Activated T-cell treated with anti-CD3 and anti-CD28 coated beads for 24 hours (primary cell): ENCODE data around the gene MYO1E.
A peak's percentile ranks its signal among the peaks of the same experiment; 100 is the strongest.
"Not testable (repeated sequence)": the region's sequence is repeated elsewhere in the genome, so short reads cannot be mapped to it uniquely, and the experiment has no call there.

ENCODE experiments used
- DNase-seq: peaks from one replicate; pipeline ENCODE4 v3.0.0-alpha.2; 2020; ENCODE audit warnings: low read depth

Gene MYO1E

DNA sequence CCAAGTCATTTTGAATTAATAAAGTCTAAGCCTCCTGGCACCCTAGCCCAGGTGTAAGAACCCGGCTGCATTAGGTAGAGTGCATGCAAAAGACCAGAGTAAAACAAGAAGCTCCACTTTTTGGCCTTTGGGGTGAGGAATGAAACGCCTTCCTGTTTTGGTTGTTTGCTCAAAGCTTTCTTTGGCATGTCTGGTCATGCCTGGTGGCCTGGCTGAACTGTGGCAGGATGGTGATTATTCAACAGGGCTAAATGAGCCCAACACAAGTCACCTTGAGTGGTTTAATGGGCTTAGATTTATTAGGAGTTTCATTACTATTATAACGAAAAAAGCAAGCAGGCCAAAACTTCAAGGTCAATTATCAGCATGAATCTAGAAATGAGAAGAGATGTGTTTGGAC, 206.9 kb downstream of the MYO1E start:
- DNase-seq, result no peak

- DNase-seq, result not testable (repeated sequence)
These were observed 210.6 kb downstream of the MYO1E start for GRCh38 chr15:59162080-59162479.

DNA sequence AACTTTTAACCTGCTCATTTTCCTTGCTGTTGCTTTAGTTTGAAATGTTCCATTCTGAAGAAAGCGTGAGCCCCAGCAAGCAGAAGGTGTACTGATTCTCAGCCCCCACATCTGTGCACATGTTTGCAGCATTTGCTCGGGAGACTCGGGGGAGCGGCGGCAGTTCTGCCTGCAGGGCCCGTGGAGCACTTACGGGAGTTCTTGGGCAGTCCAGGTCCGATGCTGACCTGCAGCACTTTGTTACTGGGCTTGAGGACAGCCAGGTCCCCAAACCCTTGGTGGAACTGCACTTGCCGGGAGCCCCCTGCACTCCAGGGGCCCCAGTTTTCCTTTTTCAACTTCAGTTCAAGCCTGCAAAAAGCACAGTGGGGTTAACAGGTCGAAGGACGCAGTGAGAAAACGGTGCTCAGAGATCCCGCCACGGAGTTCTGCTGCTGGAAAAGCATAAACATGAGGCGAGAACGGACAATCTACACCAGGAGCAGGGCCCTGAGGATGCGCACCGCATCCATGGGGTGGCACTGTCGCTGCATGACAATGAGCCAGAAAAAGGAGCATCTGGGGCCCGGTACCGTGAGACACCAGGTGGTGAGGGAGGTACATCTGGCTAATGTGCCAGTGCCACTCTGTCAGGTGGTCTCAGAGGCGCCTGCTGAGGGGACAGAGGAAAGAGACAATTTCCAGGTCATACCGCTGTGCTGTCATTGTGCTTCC, 211.6 kb downstream of the MYO1E start:
- DNase-seq, result no peak

DNA sequence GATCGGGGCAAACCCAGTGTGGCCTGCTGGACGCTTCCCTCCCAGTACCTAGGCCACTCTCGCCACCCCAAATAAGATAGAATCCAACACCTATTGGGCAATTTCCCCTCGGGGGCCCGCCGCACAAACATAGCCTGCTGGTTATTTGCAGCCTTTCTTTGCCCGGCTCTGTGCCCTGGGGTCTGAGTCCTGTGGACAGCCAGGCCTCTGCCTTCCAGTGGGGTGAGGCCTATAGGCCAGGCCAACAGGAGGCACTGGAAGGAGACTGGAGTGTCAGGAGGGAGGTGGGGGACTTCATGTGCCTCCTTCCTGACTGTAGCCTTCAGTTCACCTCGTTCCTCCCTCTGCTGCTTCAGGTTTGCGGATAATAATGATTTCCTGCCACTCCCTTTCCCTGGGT, 213.5 kb downstream of the MYO1E start:
- DNase-seq, result no peak

DNA sequence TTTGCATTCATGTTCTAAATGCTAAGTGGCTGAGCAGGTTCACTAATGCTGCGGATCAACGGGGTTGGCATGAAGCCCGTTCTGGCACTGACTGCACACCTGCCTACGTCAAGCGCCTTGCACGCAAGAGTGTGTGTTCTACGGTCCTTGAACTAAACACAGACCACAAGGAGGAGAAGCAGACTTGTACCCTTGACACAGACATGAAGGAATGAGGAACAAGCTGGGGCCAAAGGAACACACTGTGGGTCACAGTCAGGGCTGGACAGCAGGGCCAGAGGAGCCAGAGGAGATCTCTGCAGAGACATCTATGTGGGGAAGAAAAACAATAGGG, 214.0 kb downstream of the MYO1E start:
- DNase-seq, result no peak

GRCh38 chr15:59157840-59158700, 214.6 kb downstream of the MYO1E start:
- DNase-seq, result no peak

DNA sequence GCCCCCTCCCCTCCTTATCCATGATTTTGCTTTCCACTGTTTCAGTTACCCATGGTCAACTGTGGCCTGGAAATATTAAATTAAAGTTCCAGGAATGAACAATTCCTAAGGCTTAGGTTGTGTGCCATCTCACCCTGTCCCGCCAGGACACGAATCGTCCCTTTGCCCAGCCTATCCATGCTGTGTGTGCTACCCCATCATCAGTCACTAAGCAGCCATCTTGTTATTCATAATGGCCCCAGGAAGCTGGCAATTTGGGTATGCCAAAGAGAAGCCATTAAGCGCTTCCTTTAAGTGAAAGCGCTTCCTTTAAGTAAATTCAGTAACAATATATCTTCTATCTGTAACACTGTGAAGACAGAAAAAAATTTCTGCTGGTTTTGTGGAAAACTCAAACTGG, 215.3 kb downstream of the MYO1E start:
- DNase-seq, result no peak

GRCh38 chr15:59155431-59155830, 217.2 kb downstream of the MYO1E start:
- DNase-seq, result no peak

DNA sequence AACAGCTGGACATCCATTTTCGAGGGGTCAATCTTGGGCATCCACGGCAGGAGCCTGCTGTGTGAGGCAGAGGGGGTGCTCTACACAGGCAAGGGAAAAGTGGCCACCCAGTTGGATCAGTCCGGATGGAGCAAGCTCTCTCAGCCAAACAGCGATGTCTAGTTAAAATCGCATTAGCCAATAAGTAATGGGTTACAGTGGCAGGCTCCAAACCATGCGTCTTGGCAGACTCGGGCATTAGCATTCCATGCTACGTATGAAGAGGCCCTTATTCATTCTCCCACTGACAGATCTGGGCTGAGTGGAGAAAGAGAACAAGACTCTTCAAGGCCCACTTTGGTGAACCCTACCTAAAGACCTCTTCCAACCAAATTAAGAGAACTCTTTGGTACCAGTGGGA, 218.4 kb downstream of the MYO1E start:
- DNase-seq, result no peak

DNA sequence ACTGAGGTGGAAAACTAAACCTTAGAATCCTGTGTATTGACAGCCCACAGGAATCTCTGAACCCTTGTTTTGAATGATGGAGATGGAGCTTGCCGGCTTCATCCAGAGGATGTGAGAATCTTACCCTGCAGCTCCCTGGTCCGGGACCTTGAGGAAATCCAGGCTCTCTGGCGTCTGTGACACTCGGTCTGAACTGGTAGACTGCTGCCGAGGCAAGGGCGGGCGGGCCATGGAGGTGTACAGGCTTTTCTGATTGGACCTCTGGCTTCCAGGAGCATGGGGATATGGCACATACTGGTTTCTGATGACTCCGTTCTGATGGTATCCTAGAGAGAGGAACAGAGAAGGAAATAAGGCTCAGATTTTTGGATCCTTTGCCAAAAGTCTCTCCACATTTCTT, 219.2 kb downstream of the MYO1E start:
- DNase-seq, result no peak

- DNase-seq, result no peak
These were observed 219.8 kb downstream of the MYO1E start for GRCh38 chr15:59152694-59153450.

- DNase-seq, result no peak
These were observed 222.5 kb downstream of the MYO1E start for GRCh38 chr15:59150185-59150584.

DNA sequence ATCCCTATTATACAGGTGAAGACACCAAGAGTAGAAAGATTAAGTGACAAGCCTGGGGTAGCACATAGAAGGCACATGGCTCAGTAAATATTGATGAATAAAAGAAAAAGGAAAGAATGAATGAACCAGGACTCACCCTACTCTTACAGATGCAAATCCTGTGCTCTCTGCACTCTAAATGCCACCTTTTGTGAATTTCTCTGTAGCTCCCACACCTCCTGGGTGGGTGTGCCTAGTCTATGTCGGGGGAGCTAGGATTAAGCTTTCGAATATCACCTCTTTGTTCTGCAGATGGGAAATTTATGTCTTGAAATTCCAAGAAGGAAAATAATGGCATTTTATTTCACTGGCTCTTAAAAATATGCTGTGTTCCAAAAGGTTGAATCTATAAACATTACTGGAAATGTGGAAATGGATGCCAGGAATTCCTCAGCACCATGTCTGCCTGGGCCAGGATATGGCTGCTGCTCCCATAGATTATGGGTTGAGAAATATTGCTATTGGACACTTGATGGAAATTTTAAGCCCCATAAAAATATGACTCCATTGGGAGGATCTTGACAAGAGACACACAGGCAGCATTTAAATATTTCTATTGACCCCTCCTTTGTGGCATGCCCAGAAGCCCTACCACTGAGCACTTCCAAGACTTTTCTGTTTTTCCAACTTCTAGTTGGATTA, 224.4 kb downstream of the MYO1E start:
- no peak for DNase-seq

DNA sequence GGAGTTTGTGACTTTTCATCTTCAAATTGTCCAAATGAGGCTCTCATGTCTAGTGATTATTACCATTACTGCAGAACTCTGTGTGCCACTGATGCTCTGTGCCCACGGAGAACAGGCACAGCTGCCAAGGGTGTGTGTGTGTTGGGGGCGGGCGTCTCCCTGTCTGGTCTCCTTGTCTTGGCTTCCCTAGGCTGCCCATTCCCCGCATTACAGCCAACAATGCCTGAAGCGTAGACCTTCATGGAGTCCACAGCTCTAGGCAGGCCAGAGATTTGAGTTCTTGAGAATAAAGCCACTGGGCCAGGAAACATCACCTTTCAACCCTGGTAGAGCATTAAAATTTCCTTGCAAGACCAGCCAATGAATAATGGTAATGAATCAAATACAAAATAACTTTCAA, 225.0 kb downstream of the MYO1E start:
- no peak for DNase-seq

GRCh38 chr15:59144594-59144993, 228.1 kb downstream of the MYO1E start:
- DNase-seq, result not testable (repeated sequence)

GRCh38 chr15:59143281-59143680, 229.4 kb downstream of the MYO1E start:
- DNase-seq, result no peak

- no peak for DNase-seq
These were observed 232.0 kb downstream of the MYO1E start for GRCh38 chr15:59140422-59141226.

DNA sequence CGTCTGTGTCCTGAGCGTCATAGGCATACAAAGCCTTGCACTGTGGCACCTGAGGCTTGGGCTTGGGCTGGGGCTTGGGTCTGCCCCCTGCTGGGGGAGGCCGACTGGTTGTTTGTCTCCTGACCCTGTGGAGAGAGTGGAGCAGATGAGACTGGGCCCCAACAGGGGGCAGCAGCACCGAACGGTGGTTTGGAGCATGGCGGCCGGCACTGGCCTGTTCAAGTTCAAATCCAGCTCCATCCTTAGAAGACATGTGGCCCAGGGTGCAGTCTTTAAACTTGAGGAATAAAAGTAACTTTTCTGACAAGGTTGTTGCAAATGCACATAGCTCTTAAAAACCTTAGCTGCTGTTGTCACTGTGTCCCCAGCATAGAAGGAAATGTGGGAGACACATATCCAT, 234.4 kb downstream of the MYO1E start:
- DNase-seq, result peak; percentile 24

DNA sequence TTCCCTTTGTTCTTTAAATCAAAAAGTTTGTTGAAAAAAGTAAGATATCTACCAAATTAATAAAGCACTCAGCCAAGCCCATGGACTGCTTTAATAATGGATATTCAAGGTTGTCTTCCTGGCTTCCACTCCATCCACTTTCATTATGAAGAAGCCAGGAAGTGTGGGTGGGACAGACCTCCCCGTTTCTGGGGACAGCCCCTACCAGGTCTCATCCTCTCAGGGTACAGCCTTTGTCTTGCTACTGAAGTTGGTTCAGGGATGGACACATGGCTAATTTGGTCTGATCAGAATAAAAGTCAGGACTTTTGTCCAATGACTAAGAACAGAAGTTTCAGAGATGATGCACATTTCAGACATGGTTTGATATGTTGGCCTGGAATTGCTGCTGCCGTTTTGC, 235.1 kb downstream of the MYO1E start:
- DNase-seq, result no peak

GRCh38 chr15:59133929-59134427, 238.7 kb downstream of the MYO1E start:
- no peak for DNase-seq

DNA sequence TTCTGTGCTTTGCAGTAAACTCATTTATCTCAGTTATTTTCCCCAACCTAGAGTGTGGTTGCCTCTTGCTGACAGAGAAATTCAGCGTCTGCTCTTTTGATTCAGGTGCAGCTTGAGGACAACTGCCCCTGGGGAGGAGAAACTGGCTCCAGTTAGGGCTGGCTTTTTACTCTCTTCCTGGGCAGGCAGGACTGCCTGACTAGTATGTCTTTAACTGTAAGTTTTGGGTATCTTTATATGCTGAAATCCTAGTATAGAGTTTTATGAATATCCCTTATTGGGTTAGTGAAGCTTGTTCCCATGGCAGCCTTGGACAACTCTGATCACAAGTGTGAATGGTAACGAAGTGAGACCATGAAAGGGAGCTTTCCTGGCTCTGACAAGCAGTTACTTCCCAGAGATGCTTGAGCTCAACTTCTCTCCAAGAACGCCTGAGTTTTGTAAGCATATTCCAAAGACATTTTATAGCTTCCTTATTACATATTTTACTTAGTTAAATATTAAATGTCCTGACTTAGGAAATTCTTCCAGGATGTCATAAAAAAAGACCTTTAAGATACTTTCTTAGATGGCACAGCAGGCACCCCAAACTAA, 240.6 kb downstream of the MYO1E start:
- no peak for DNase-seq
